KMS-11 (cell line): ENCODE data around the gene KIAA0408.

Experiments used
- H2AFZ ChIP-seq: fragments of 200-600 bp; sonication (generic); 2 replicates; pipeline ENCODE4 v1.6.1; 2016; ENCODE audit warnings: antibody characterized with exemption, mixed run types, low read depth
- H3K27ac ChIP-seq: fragments of 200-600 bp; sonication (generic); 2 replicates; pipeline ENCODE4 v1.6.1; 2016; ENCODE audit warnings: mild to moderate bottlenecking, mixed run types
- H3K27me3 ChIP-seq: fragments of 200-600 bp; sonication (generic); 2 replicates; pipeline ENCODE4 v1.6.1; 2017; ENCODE audit warnings: mild to moderate bottlenecking, low read depth, mixed run types, moderate library complexity; ENCODE audit not compliant: insufficient read depth
- H3K36me3 ChIP-seq: fragments of 200-600 bp; sonication (generic); 2 replicates; pipeline ENCODE4 v1.6.1; 2017; ENCODE audit warnings: mild to moderate bottlenecking, mixed run types; ENCODE audit not compliant: insufficient read depth
- H3K4me1 ChIP-seq: fragments of 200-600 bp; sonication (generic); 2 replicates; pipeline ENCODE4 v1.6.1; 2016; ENCODE audit warnings: mild to moderate bottlenecking, low read depth, mixed run types; ENCODE audit not compliant: poor library complexity, severe bottlenecking
- H3K4me2 ChIP-seq: fragments of 200-600 bp; sonication (generic); 2 replicates; pipeline ENCODE4 v1.7.0; 2016; ENCODE audit warnings: mild to moderate bottlenecking, mixed run types
- H3K4me3 ChIP-seq: fragments of 200-600 bp; sonication (generic); IDR thresholded peaks from 2 replicates; pipeline ENCODE4 v1.6.1; 2017; ENCODE audit warnings: low read depth, low read length, mixed read lengths; ENCODE audit not compliant: insufficient read depth
- H3K79me2 ChIP-seq: fragments of 200-600 bp; sonication (generic); 2 replicates; pipeline ENCODE4 v1.6.1; 2016; ENCODE audit warnings: low read depth, mixed run types; ENCODE audit not compliant: insufficient read depth
- H3K9ac ChIP-seq: fragments of 200-600 bp; sonication (generic); 2 replicates; pipeline ENCODE4 v1.6.1; 2016; ENCODE audit warnings: mild to moderate bottlenecking, mixed run types
- H4K20me1 ChIP-seq: fragments of 200-600 bp; sonication (generic); 2 replicates; pipeline ENCODE4 v1.6.1; 2016; ENCODE audit warnings: mild to moderate bottlenecking, mixed run types; ENCODE audit not compliant: insufficient read depth
- CTCF ChIP-seq: fragments of 200-600 bp; sonication (generic); conservative IDR thresholded peaks from 2 replicates; pipeline ENCODE4 v1.6.1; 2017; ENCODE audit warnings: low read depth, mild to moderate bottlenecking, antibody characterized with exemption, low read length, moderate library complexity, mixed read lengths

Gene KIAA0408

GRCh38 chr6:127459231-127459641 is at the start of gene KIAA0408:
Gene KIAA0408, minus strand, starts transcription at chr6:127459389. Its CDS starts 5,408 bp downstream, at chr6:127453981.
- Histone ChIP-seq H3K9ac (no peak within 1 kb of the TSS), H3K27ac (no peak within 1 kb of the TSS), H4K20me1 (no peaks in the 10 kb centered on the region), H2AFZ (no peak within 1 kb of the TSS), H3K27me3 (no peaks in the 10 kb centered on the region), H3K4me3 (no peak within 1 kb of the TSS), H3K4me2 (no peak within 1 kb of the TSS), H3K79me2 (no peaks in the 10 kb centered on the region), H3K4me1 (no peaks in the 10 kb centered on the region), H3K36me3 (no peaks in the 10 kb centered on the region)
- no peak for TF ChIP-seq CTCF

- H3K79me2 ChIP-seq, result no peaks in the 10 kb centered on the region
- no peaks in the 10 kb centered on the region for H4K20me1 ChIP-seq
- H3K27ac ChIP-seq, result no peak overlapping the region
- H2AFZ ChIP-seq, result no peak overlapping the region
- no peak for TF ChIP-seq CTCF
- no peaks in the 10 kb centered on the region for H3K36me3 ChIP-seq
- H3K4me1 ChIP-seq, result no peaks in the 10 kb centered on the region
- no peaks in the 10 kb centered on the region for H3K27me3 ChIP-seq
- H3K9ac ChIP-seq, result no peak overlapping the region
- no peak overlapping the region for H3K4me2 ChIP-seq
- H3K4me3 ChIP-seq, result no peak overlapping the region
Observed at GRCh38 chr6:127506894-127507293, 47.7 kb upstream of the KIAA0408 start.

GRCh38 chr6:127503022-127503421 is 43.8 kb upstream of the KIAA0408 start:
- Histone ChIP-seq H3K79me2 (no peaks in the 10 kb centered on the region), H3K9ac (no peak overlapping the region), H4K20me1 (no peaks in the 10 kb centered on the region), H3K27ac (no peak overlapping the region), H3K27me3 (no peaks in the 10 kb centered on the region), H3K4me1 (no peaks in the 10 kb centered on the region), H3K4me2 (no peak overlapping the region), H3K4me3 (no peak overlapping the region), H2AFZ (no peak overlapping the region), H3K36me3 (no peaks in the 10 kb centered on the region)
- no peak for TF ChIP-seq CTCF

- Histone ChIP-seq H3K36me3 (no peaks in the 10 kb centered on the region), H4K20me1 (no peaks in the 10 kb centered on the region), H3K4me1 (no peaks in the 10 kb centered on the region), H3K27me3 (no peaks in the 10 kb centered on the region), H2AFZ (no peak overlapping the region), H3K27ac (no peak overlapping the region), H3K79me2 (no peaks in the 10 kb centered on the region), H3K9ac (no peak overlapping the region), H3K4me3 (no peak overlapping the region), H3K4me2 (no peak overlapping the region)
- TF ChIP-seq CTCF, result no peak
Observed at GRCh38 chr6:127497410-127497809, 38.2 kb upstream of the KIAA0408 start.
